Measurements from ENCODE around the gene SCARB1.

Gene SCARB1

GRCh38 chr12:124848621-124849380 lies 14.9 kb downstream of the SCARB1 start:
- no peak for TF ChIP-seq ZNF274 (IDR thresholded peaks at IDR 0.05; ENCODE audit: low read depth, low read length)

DNA sequence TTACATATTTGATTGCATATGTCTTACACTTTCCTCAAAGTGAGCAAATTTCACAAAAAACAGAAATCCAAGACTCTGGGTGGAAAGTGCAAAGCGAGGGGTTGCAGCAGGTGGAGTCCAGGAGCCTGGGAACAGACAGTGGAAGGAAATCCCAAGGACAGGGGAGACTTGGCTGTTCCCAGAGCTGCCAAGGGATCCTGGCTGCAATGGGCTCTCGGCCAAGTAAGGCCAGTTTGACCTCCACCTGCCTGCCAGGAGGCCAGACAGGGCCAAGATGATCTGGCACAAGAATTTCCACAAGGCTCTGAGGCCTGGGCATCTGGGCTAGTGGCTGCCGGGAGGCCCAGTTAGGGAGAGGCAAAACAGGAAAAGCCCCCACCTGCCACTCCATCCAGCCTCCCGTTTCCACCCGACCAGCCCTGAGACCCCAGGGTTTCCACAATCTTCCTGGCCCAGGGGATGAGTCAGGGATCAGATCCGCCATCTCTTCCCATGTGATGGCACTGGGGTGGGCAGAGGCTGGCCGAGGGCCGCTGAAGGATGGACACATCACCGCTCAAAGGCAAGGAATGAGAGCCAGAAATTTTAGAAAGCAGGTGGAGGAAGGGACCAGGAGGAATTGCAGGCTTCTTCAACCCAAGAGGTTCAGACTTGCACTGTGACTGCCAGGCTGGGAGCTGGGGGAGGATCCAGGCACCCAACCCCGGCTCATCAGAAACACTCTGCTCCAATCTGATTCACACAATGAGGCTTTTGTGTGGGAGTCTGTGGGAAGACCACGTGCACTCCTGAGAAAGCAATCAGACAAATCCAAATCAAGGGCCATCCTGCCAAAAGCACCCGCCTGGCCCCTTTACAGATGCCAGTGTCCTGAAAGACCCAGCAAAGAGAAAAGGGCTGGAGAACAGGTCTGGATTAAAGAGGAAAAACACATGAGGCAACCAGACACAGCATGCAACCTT lies 16.3 kb downstream of the SCARB1 start:
- no peak for TF ChIP-seq ZNF274 (IDR thresholded peaks at IDR 0.05; ENCODE audit: low read depth, low read length)
- no peak overlapping the region for H3K4me3 ChIP-seq (ENCODE audit: low read length)

More at GRCh38 chr12:124848621-124849380, 14.9 kb downstream of the SCARB1 start:
- H3K4me3 ChIP-seq (ENCODE audit: low read length): no peak overlapping the region

DNA sequence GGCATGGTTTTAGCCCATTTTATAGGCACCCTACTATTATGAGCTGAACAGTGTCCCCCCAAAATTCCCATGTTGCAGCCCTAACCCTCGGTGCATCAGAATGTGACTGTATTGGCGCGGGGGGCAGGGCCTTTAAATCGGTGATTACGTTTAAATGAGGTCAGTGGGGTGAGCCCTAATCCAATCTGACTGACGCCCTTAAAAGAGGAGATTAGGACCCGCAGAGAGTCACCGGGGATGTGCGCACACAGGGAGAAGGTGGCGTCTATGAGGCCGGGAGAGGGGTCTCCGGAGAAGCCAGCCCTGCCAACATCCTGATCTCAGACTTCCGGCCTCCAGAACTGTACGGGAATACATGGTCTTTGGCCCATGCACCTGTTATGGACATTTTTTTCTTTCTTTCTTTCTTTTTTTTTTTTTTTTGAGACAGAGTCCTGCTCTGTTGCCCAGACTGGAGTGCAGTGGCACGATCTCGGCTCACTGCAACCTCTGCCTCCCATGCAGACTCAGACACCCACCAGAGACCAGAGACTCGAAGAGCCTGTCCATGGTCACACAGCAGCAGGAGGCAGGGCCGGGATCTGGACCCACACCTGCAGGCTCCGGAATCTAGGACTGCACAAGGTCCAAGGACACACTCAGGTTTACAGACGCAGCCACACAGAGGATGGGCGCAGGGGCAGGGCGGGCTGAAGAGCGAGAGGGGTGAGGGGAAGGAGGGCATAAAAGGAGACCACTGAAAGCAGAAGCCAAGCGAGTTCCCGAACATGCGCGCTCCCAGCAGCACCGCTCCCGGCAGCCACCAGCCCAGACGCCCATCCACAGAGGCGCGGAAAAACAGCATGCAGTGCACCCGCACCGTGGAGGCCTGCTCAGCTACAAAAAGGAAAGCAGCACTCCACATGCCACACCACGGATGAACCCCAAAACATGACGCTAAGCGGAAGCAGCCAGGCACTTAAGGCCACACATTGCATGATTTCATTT lies 19.0 kb downstream of the SCARB1 start:
- no peak for TF ChIP-seq ZNF274 (IDR thresholded peaks at IDR 0.05; ENCODE audit: low read depth, low read length)
- H3K4me3 ChIP-seq (ENCODE audit: low read length): no peak overlapping the region

GRCh38 chr12:124842800-124843510 lies 20.7 kb downstream of the SCARB1 start:
- no peak for TF ChIP-seq ZNF274 (IDR thresholded peaks at IDR 0.05; ENCODE audit: low read depth, low read length)
- H3K4me3 ChIP-seq (ENCODE audit: low read length): no peak overlapping the region

DNA sequence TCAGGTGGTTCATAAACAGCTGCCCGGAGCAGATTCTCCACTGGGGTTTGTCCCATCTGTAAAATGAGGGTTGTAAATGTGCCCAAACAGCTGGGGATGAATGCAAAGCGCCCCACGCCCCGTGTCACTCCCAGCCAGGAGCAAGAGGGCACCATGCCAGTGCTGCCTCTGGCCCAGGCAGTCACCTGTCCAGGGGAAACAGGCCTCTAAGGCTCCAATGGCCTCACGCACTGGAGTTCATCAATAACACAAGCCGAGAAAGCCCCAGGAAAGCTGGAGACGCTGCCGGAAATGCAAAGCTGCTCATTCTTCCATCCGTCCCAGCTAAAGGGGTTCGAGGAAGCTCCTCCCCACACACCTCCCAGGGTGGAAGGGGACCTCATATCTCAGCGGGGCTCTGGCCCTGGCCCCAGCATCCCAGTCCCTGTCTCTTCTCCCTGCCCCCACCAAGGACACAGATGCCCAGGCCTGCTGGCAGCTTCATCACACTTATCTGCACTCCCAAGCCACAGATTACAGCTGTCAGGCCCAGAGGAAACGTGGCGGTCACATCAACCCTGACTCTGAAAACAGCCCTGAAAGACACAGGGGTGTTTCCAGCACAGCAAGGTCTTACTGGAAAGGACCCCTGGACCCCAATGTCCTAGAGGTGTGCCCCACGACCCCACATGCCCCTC lies 21.5 kb downstream of the SCARB1 start:
- H3K4me3 ChIP-seq (ENCODE audit: low read length): no peak overlapping the region
- no peak for TF ChIP-seq ZNF274 (IDR thresholded peaks at IDR 0.05; ENCODE audit: low read depth, low read length)

- no peak for TF ChIP-seq ZNF274 (IDR thresholded peaks at IDR 0.05; ENCODE audit: low read depth, low read length)
- H3K4me3 ChIP-seq (ENCODE audit: low read length): no peak overlapping the region
These were observed 22.1 kb downstream of the SCARB1 start for GRCh38 chr12:124841558-124841945.

GRCh38 chr12:124837958-124838803 lies 25.5 kb downstream of the SCARB1 start:
- no peak for TF ChIP-seq ZNF274 (IDR thresholded peaks at IDR 0.05; ENCODE audit: low read depth, low read length)
- no peak overlapping the region for H3K4me3 ChIP-seq (ENCODE audit: low read length)

DNA sequence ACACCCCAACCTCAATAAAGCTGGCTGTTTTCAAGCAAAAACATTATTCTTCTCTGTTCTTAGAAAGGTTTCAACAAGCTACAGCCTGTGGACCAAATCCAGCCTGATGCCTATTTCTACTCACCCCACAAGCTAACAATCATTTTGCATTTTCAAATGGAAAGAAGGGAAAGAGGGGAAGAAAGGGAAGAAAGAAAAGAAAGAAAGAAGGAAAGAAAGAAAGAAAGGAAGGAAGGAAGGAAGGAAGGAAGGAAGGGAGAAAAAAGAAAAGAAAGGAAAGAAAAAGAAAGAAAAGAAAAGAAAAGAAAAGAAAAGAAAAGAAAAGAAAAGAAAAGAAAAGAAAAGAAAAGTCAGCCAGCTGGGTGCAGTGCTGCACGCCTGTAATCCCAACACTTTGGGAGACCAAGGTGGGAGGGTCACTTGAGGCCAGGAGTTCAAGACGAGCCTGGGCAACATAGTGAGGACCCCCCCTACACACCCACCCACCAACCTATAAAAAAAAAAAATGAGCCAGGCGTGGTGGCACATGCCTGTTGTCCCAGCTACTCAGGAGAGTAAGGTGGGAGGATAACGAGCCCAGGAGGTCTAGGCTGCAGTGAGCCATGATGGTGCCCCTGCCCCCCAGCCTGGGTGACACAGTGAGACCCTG lies 26.3 kb downstream of the SCARB1 start:
- H3K4me3 ChIP-seq (ENCODE audit: low read length): no peak overlapping the region
- TF ChIP-seq ZNF274 (IDR thresholded peaks at IDR 0.05; ENCODE audit: low read depth, low read length): no peak

- TF ChIP-seq ZNF274 (IDR thresholded peaks at IDR 0.05; ENCODE audit: low read depth, low read length): no peak
- no peak overlapping the region for H3K4me3 ChIP-seq (ENCODE audit: low read length)
These were observed 26.9 kb downstream of the SCARB1 start for GRCh38 chr12:124836759-124837158.

GRCh38 chr12:124835656-124836410 lies 27.8 kb downstream of the SCARB1 start:
- no peak for TF ChIP-seq ZNF274 (IDR thresholded peaks at IDR 0.05; ENCODE audit: low read depth, low read length)
- no peak overlapping the region for H3K4me3 ChIP-seq (ENCODE audit: low read length)

DNA sequence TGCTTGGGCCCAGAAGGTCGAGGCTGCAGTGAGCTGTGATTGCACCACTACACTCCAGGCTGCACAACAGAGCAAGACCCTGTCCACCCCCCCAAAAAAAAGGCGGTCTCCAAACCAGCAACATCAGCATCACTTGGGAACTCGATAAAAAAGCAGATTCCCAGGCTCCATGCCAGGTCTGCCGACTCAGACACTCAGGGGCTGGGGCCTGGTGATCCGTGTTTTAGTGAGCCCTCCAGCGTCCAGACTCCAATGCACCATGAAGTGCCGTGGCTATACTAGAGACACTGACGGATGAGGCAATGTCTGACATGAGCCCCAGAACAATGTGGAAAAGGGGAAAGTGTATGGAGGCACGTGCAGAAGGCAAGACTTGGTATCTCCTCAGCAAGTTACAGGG lies 28.8 kb downstream of the SCARB1 start:
- H3K4me3 ChIP-seq (ENCODE audit: low read length): no peak overlapping the region
- no peak for TF ChIP-seq ZNF274 (IDR thresholded peaks at IDR 0.05; ENCODE audit: low read depth, low read length)

Data from GM08714 (cell line).